Measurements from ENCODE around the gene TFF3.
"Not testable (repeated sequence)": the region's sequence is repeated elsewhere in the genome, so short reads cannot be mapped to it uniquely, and the experiment has no call there.

The TFF3 gene

DNA sequence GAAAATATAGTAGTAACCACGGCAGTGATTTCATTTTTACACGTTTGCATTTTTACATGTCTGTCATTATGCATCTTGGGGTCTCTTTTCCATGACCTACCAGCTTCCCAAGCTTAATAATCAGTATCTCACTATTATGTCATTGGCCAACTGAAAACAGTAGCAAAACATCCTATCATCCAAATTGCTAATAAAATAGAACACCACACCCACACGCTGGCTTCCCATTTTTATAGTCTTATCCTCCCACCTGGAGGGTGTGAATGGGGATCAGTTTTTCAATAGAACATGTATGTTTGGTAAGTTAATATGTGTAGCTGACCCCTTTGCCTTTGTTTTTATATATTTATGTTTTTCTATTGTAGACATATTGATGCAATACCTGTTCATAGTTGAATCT, 11.8 kb downstream of the TFF3 start:
- no peak for ATAC-seq

DNA sequence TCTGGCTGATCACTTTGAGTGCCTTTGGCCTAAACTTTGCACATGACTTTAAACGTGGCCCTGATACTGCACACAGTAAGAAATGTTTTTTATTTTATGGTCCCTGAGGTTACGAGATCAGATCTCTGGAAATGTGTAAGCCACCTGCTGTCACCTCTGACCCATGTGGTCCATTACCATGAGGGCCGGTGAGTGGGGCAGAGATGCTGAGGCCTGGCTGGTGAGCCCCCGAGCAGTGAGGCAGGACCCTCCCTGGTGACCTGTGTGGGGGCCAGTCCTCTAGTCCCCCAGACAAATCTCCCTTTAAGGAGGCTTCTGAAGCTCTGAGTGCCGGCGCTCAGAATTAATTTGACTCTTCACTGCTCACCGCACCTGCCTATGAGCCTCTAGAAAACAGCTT, 12.4 kb downstream of the TFF3 start:
- ATAC-seq = no peak

DNA sequence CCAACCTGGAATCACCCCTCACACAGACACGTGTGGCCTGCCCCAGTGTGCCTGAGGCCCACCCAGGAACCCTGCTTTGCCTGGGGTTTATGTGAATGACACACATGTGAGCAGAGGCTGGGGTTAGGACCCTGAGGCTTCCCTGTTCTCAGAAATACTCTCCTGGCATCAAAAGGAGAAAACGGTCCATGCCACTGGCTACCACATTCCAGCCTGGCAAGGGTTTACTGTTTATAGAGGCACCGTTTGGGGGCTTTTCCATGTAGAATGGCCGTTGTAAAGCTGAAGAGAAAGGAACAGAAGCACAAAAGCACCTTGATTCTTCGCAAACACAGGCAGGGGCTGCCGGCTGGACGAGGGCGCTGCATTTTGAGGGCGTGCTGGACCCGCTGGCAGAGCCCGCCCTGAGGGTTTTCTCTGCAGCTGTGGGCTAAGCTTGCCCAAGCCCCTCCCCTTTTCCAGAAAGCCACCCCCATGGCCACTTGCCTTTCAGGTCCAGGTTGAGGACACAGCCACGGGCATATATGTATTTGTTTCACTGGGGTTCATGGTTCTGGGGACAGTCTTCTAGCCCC, 13.0 kb downstream of the TFF3 start:
- ATAC-seq = no peak

DNA sequence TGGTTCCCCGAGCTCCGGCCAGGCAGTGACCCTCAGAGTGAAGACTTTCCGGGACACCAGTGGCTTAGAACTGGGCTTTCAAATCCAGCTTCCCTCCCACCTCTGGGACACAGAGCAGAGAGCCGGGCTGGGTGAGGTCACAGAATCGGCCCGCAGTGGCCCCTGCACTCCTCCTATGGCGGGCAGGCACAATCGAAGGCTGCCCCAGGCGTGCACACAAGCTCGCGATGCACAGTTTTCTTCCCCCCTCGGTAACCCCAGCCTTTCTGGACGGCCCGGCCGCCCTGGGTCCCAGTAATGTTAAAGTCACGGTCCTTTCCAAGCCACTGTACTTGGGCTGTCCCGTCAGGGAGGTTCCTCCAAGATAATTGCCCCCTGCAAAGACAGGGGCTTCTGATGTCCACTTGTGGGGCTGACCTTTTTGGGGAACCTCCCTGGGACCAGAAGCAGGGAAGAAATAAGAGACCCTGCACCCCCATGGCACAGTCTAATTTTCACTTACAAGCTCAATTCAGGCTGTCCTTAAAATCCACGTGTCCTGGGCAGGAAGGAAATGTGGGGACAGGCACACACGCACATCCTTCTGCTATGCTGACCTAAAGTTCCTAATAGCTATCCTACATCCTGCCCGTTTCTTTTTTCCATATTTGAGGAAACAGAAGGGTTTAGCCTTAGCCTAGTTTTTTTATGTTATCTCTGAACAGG, 13.7 kb downstream of the TFF3 start:
- ATAC-seq = no peak

DNA sequence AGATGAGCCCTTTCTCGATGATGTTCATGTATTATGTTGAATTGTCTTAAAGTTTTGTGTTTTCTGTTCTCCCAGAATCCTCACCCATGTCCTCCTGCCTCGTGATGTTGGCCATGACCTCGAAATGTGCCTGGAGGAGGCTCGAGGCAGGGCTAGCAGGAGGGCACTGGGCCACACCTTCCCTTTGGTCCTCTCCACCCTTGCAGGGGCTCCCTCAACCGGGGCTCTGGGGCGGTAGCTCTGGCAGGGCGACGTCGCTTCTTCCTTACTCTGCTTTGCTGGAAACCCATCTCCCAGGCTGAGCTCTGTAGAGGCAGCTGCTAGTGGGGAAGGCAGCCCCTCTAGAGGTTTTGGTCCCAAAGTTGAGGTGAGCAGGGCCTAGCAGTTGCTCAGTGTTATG, 14.3 kb downstream of the TFF3 start:
- ATAC-seq = no peak

DNA sequence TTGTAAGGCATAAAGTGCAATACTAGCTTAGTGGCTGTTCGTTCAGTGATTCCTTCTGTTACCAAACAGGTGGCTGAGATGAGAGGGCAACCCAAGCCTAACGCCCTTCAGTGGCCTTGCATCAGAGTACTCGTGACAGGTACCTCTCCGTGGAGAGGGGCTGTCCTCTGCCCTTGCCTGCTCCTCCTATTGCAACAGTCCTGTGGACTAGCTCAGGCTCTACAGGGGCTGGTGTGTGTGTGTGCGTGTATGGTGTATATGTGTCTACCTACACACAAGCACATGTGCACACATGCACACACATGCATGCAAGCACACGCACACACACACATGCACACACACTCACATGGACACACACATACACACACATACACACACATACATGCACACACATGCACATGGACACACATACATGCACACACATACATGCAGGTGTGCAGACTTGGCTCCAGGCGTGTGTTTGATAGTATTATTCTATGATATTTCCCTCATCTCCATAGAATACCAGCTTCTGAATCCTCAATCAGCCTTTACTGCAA, 15.1 kb downstream of the TFF3 start:
- ATAC-seq = no peak

DNA sequence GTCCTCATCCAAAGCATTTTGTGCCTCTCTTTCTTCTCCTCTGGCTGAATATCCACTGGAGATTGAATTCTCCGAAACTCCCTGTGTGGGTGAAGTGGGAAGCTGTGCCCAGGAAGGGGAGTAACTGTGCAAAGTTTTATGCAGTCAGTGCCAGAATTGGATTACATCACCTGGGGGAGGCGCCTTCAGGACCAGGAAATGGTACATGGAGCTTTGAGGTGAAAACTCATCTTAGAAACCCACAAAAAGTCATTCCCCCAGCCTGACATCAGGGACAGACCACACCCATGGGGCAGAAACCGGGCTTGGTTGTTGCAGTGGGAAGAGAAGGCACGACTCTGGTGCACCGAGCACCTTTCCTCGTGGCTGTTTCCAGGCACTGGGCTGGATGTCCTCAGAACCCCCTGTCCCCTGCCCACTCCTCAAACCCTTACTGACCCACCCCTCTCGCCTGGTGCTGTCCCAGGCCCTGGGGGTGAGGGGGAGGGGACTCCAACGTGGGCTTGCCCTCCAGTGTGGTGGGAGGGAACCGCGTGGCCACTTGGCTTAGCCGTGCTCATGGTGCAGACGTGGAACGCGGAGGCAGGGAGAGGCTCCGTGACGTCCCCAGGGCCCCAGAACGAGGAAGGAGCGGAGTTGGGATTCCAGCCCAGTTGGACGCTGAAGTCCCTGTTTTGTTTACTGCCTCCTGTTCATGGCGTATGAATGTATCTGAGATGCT, 15.7 kb downstream of the TFF3 start:
- ATAC-seq = no peak

DNA sequence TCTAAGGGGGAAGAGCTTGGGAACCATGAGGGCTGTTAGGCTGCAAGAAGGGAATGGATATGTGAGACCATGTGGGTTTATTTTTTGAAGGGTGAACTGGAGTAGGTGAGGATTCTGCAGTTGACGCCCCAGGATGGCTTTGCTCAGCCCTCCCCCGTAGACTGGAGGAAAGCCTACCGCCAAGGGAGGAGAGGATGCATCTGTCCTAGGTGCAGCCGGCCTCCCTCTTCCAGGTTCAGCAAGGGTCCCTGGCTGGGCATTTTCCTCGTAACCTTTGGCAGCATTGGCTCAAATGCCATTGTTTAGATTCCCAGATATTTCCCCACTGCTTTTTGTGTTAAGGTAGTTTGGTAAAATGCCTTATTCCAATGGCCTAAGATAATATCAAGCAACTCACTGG, 16.6 kb downstream of the TFF3 start:
- no peak for ATAC-seq

DNA sequence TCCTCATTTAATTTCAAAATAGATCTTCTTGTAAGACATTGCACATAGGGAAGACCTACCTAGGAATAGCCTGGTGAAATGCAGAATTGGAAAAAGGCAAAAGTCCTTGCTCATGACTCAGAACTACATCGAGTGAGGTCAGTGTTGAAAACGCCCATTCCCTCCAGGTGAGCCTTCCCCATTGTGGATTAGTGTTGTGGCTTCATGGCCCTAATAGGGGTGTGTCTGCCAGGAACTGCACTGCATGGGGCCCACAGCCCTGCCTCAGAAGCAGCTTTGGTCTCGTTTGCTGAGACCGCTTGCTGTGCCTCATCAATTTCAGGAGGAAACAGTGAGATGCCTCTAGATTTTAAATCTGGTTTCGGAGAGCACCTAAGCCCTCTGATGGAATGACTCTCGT, 17.0 kb downstream of the TFF3 start:
- ATAC-seq = no peak

DNA sequence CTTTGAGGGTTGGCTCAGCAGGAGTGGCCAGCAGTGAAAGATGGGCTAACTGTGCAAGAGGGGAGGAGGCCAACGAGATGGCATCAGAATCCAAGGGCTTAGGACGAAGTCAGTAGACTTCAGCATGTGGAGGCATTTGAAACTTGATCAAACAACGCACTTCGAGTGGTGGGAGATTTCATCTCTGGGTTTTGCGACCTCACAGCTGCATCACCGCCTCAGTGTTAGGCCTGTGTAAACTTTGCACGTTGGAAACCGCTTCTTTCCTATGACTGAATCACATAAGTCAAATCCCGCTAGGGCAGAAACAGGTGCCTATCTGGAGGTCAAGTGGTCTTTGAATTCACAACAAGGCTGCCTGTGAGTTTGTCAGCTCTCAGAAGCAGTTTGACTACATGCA, 17.8 kb downstream of the TFF3 start:
- ATAC-seq = no peak

DNA sequence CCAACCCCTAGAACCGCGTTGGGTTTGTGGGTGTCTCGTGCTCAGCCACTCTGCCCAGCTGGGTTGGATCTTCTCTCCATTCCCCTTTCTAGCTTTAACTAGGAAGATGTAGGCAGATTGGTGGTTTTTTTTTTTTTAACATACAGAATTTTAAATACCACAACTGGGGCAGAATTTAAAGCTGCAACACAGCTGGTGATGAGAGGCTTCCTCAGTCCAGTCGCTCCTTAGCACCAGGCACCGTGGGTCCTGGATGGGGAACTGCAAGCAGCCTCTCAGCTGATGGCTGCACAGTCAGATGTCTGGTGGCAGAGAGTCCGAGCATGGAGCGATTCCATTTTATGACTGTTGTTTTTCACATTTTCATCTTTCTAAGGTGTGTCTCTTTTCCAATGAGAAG, 18.7 kb downstream of the TFF3 start:
- no peak for ATAC-seq

DNA sequence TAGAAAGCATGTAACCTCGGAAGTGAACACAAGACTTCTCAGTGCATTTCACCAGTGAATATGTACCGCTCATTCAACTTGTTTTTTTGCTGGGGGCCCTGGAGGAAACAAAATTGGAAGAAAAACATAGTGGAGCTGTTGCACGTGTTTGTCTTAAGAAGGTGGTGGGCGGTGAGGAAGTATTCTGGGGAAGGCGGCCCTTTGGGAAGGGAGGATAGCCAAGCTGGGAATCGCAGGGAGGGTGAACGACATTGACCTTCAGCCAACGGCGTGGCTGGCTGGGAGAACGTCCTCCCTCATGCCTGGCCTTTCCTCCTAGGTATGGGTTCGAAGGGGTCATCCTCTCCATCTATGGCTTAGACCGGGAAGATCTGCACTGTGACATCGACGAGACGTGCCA, 19.4 kb downstream of the TFF3 start:
- no peak for ATAC-seq

DNA sequence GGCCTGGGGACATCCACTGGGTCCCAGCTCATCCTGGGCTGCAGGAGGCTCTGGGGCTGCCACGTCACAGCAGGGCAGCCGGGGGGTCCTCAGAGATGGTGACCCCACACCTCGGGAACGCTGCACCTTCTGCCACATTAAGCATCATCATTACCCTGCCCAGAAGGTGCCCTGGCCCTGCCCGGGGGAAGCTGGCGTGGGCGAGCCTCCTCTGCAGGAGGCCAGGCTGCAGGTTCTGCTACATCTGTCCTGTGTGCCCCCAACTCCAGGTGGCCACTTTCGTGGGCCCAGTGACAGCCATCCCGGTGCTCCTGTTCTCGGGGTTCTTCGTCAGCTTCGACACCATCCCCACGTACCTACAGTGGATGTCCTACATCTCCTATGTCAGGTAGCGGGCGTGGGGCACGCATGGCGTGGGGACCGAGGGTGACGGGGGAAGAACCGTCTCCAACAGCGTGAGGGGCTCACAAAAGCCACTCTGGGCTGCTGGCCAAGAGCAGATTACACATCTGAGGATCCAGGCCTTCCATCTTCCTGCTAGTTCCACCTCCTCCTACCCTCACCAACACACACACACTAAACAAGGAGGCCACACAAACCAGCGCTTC, 20.8 kb downstream of the TFF3 start:
- ATAC-seq = no peak

DNA sequence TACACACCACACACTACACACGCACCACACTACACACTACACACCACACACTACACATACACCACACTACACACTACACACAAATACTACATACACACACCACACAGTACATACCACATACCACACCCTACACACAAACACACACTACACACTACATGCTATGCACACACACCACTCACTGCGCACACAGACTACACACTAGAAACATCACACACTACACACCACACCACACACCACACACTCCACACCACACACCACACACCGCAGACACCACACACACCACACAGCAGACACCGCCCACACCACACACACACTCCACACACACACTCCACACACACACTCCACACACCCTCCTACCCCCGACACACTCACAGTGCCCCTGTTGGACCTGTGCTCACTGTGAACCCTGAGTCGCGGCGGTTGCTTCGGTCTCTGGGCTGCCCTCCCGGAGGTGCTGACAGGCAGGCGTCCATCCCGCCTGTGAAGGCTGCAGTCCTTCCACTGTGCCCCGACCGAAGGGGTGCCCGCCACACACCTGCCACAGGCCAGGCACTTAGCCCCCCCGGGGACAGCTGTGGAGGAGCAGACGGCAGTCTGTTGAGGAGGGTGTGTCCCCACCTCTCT, 21.4 kb downstream of the TFF3 start:
- no peak for ATAC-seq

DNA sequence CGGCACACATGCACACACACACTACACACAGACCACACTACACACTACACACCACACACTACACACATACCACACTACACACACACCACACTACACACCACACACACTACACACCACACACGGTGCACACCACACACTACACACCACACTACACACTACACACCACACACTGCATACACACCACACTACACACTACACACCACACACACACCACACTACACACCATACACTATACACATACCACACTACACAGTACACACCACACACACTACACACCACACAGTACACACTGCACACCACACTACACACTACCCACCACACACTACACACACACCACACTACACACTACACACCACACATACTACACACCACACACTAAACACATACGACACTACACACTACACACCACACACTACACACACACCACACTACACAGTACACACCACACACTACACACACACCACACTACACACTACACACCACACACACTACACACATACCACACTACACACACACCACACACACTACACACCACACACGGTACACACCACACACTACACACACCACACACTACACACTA, 22.6 kb downstream of the TFF3 start:
- not testable (repeated sequence) for ATAC-seq

DNA sequence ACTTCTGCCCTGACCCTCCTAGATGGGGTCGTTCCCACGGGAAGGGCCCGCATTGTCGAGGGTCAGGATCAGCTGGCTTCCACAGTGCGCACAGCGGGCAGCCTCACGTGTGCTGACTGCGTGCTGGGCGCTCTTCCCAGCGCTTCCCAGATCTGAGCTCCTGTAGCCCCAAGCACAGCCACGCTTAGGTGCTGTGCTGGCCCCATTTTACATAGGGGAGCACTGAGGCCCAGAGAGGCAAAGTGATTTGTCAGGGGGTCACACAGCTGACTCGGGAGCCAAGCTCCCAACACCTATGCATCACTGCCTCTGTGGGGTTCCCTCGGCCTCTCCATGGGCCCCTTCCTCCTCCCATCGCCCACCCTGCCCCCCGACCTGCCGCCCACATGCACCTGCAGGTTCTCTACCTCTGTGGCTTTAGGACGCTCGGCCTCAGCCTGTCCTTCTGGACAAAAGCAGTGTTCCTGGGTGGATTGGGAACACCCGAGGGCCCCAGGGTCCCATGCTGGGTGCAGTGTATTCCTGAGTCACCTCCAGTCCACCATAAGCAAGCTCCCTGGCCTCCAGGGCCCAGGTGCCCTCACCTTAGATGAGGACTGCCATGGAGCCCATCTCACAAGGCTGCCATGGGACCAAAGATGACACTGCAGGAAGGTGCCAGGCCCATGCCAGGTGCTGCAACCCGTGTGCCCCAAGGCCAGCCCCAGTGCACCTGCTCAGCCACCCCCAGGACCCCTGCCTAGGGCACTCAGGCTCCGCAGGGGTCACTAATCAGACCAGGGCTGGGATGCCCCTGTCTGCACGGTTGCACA, 23.3 kb downstream of the TFF3 start:
- no peak for ATAC-seq

DNA sequence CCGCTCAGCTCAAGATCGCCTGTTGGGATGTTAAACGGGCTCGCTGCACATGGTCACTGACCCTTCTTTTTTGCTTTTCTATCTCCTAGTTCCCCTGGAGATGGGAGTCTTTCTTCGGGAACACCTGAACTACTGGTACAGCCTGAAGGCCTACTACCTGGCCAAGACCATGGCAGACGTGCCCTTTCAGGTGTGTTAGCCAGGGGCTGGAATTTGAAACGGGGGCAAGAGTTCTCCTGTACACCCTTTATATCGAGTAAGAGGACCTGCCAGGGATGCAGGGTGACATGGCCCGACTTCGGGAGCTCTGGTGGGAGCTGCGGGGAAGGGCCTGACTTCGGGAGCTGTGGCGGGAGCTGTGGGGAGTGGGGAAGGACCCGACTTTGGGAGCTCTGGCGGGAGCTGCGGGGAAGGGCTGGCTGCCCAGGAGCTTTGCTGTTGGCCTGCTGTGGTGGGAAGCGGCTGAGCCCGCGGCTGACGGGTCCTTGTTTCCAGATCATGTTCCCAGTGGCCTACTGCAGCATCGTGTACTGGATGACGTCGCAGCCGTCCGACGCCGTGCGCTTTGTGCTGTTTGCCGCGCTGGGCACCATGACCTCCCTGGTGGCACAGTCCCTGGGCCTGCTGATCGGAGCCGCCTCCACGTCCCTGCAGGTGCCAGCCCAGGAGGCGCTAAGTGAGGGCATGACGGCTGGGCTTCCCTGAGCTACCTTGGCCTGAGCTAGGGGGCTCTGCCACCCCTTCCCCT, 24.0 kb downstream of the TFF3 start:
- no peak for ATAC-seq

DNA sequence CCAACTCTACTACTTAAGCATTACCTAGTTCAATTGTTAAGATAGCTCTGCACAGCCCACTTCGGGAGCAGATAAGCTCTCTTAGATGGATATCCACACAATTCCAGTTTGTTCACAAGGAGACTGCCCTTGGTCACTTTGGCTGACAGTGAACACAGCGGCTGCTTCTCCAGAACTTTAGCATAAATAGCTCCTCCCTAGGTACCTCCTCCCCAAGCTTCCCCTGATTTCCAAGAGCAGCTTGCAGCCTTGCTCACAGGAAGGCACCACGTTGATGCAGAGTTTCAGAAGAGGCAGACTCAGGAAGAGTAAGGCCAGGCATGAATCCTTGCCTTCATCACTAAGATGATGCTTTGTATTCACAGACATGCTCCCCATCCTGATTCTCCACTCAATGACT, 24.7 kb downstream of the TFF3 start:
- ATAC-seq = no peak

DNA sequence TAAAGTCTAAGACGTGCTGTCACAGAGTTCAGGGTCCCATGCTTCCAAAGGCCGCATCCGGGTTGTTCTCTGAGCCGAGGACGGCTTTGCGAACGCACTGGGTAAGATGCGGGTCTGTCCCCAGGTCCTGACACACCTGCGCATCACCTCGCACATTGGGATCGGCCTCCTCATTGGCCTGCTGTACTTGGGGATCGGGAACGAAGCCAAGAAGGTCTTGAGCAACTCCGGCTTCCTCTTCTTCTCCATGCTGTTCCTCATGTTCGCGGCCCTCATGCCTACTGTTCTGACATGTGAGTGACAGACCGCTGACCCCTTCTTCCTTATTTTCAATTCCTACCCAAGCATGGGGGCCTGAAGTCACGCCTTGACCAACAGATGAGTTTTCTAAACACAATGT, 25.3 kb downstream of the TFF3 start:
- ATAC-seq = no peak

DNA sequence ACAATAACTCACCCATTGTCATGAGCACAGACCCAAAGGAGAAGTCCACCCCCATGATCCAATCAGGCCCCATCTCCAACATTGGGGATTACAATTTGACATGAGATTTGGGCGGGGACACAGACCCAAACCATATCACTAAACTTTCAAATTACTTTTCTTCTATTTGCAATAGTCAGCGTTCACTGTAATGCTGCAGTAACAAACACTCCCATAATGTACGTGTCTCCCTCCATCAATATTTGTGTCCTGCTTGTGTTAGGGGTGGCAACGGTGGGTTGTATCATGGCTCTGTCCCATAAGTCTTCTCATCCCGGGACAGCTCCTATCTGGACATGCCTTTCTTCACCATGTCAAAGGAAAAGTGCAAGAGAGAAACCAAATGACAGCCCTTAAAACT, 26.2 kb downstream of the TFF3 start:
- no peak for ATAC-seq

All from activated CD4-positive, CD25-positive, alpha-beta regulatory T cell treated with anti-CD3 and anti-CD28 coated beads, Interleukin-2, amount 50 U/mL, for 24 hours (primary cell).